GM12875 (cell line): ENCODE data around the gene HRC.

Experiments used
- H3K4me3 ChIP-seq: one replicate; pipeline ENCODE4 v1.5.1; 2011; ENCODE audit warnings: low read depth, low read length, control low read depth
- TF ChIP-seq, protein P1 (sequence below): IDR thresholded peaks from 2 replicates; pipeline ENCODE4 v1.5.1; 2011; ENCODE audit warnings: low read depth, mild to moderate bottlenecking, control low read depth, inconsistent platforms, low read length, moderate library complexity, borderline replicate concordance; ENCODE audit not compliant: insufficient read depth

Gene HRC, protein sequence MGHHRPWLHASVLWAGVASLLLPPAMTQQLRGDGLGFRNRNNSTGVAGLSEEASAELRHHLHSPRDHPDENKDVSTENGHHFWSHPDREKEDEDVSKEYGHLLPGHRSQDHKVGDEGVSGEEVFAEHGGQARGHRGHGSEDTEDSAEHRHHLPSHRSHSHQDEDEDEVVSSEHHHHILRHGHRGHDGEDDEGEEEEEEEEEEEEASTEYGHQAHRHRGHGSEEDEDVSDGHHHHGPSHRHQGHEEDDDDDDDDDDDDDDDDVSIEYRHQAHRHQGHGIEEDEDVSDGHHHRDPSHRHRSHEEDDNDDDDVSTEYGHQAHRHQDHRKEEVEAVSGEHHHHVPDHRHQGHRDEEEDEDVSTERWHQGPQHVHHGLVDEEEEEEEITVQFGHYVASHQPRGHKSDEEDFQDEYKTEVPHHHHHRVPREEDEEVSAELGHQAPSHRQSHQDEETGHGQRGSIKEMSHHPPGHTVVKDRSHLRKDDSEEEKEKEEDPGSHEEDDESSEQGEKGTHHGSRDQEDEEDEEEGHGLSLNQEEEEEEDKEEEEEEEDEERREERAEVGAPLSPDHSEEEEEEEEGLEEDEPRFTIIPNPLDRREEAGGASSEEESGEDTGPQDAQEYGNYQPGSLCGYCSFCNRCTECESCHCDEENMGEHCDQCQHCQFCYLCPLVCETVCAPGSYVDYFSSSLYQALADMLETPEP

DNA sequence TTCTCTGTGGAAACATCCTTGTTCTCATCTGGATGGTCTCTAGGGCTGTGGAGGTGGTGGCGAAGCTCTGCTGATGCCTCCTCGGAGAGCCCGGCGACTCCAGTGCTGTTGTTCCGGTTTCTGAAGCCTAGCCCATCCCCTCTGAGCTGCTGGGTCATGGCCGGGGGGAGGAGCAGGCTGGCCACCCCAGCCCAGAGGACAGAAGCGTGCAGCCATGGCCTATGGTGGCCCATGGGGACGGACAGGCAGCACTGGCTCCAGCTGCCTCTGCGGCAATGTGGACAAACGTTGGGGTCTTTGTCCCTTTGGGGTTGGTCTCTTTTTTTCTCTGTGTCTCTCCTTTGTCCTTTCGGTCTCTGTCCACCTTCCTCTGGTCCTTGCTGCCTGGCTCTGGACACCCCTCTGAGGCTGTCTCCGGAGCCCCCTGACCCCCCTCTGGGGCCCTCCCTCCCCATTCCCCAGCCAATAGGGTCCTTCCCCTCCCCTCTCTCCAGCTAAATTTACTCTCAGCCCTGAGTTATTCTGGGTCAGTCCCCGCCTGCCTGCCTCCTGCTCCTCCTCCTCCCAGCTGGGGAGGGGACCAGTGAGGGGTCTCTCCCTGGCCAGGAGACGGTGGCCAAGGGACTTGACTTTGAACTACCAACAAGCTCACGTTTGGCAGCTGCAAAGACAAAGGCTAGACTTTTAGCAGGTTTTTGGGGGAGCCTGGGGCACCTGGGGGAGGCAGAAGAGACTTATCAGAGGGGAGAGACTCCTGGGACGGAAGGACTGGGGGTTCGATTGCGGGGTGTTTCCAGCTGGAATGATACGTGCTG lies at the start of gene HRC:
TSS of gene HRC (minus strand) at position 392 of the 815 bp plus-strand sequence. CDS start at position 233, 159 bp downstream.
- TF ChIP-seq, protein P1, sequence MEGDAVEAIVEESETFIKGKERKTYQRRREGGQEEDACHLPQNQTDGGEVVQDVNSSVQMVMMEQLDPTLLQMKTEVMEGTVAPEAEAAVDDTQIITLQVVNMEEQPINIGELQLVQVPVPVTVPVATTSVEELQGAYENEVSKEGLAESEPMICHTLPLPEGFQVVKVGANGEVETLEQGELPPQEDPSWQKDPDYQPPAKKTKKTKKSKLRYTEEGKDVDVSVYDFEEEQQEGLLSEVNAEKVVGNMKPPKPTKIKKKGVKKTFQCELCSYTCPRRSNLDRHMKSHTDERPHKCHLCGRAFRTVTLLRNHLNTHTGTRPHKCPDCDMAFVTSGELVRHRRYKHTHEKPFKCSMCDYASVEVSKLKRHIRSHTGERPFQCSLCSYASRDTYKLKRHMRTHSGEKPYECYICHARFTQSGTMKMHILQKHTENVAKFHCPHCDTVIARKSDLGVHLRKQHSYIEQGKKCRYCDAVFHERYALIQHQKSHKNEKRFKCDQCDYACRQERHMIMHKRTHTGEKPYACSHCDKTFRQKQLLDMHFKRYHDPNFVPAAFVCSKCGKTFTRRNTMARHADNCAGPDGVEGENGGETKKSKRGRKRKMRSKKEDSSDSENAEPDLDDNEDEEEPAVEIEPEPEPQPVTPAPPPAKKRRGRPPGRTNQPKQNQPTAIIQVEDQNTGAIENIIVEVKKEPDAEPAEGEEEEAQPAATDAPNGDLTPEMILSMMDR, result no peak
- no peak within 1 kb of the TSS for H3K4me3 ChIP-seq

DNA sequence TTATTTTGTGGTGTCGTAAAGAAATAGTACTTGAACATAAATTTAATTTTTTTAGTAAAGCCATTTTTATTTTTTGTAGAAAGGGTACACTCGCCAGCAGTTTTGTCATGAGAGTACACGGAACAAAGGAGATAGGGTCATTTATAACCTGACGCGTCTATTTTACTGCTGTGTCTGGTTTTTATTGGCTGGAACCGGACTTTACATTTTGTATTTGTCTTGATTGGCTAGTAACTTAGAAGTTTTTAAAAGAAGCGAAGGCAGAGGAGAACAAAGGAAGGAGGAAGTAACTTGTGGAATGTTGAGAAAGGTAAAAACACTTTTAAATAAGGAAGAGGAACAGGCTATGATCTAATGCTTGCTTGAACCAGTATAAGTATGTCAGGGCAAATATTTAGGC lies 45.8 kb upstream of the HRC start:
- TF ChIP-seq, protein P1, result no peak
- H3K4me3 ChIP-seq, result no peak overlapping the region

DNA sequence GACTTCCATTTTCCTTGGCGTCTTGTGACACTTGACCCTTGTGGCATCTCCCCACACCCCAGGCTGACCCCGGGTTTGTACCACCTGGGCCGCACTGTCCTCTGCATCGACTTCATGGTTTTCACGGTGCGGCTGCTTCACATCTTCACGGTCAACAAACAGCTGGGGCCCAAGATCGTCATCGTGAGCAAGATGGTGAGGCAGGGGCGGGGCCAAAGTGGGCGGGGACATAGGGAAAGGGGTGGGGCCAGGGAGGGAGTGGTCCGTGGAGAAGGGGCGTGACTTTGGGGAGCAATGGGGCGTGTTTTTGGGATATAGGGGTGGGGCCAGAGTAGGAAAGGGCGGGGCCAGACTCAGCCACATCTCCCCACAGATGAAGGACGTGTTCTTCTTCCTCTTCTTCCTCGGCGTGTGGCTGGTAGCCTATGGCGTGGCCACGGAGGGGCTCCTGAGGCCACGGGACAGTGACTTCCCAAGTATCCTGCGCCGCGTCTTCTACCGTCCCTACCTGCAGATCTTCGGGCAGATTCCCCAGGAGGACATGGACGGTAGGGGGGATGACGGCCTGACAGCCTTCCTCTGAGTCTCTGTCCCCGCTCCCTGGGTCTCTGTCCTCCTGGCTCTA lies 45.2 kb upstream of the HRC start:
- TF ChIP-seq, protein P1, result no peak
- no peak overlapping the region for H3K4me3 ChIP-seq

DNA sequence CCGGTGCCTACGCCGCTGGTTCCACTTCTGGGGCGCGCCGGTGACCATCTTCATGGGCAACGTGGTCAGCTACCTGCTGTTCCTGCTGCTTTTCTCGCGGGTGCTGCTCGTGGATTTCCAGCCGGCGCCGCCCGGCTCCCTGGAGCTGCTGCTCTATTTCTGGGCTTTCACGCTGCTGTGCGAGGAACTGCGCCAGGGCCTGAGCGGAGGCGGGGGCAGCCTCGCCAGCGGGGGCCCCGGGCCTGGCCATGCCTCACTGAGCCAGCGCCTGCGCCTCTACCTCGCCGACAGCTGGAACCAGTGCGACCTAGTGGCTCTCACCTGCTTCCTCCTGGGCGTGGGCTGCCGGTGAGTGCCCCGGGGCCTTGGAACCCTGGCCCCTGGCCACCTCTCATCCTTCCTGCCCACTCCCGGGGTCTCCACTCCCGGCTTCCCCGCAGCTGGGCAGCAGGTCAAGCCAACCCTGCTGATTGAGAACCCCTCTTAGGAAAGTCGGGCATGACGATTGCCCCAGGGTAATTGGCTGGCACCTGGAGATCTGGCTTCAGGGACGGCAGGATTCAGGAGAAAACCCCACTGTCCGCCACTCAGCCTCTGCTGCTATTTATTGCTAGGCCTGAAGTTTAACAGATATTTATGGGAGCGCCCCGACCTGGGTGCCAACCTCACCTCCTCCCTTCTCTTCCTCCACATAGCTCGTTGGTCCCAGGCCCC lies 41.5 kb upstream of the HRC start:
- H3K4me3 ChIP-seq, result no peak overlapping the region
- TF ChIP-seq, protein P1, result no peak

DNA sequence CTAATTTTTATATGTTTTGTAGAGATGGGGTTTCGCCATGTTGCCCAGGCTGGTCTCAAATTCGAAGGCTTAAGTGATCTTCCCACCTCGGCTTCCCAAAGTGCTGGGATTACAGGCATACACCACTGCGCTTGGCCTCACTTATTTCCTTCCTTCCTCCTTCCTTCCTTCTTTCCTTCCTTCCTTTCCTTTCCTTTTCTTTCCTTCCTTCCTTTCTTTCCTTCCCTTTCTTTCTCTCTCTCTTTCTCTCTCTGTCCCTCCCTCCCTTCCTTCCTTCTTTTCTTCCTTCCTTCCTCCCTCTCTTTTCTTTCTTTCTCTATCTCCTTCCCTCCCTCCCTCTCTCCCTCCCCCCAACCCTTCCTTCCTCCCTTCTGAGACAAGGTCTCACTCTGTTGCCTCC lies 39.2 kb upstream of the HRC start:
- TF ChIP-seq, protein P1, result no peak
- no peak overlapping the region for H3K4me3 ChIP-seq

DNA sequence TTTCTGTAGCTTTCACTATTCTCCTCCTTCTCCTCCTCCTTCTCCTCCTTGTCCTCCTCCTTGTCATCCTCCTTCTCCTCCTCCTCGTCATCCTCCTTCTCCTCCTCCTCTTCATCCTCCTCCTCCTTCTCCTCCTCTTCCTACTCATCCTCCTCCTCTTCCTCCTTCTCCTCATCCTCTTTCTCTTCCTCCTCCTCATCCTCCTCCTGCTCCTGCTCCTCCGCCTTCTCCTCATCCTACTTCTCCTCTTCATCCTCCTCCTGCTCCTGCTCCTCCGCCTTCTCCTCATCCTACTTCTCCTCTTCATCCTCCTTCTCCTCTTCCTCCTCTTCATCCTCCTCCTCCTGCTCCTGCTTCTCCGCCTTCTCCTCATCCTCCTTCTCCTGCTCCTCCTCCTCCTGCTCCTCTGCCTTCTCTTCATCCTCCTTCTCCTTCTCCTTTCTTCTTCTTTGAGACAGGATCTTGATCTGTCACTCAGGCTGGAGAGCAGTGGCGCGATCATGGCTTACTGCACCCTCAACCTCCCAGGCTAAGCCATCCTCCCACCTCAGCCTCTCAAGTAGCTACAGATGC lies 38.7 kb upstream of the HRC start:
- no peak overlapping the region for H3K4me3 ChIP-seq
- TF ChIP-seq, protein P1, result no peak
